ENCODE results near the gene MYOM1.

Gene MYOM1

GRCh38 chr18:3111523-3112240 lies 108.1 kb downstream of the MYOM1 start:
- no peak for DNase-seq

DNA sequence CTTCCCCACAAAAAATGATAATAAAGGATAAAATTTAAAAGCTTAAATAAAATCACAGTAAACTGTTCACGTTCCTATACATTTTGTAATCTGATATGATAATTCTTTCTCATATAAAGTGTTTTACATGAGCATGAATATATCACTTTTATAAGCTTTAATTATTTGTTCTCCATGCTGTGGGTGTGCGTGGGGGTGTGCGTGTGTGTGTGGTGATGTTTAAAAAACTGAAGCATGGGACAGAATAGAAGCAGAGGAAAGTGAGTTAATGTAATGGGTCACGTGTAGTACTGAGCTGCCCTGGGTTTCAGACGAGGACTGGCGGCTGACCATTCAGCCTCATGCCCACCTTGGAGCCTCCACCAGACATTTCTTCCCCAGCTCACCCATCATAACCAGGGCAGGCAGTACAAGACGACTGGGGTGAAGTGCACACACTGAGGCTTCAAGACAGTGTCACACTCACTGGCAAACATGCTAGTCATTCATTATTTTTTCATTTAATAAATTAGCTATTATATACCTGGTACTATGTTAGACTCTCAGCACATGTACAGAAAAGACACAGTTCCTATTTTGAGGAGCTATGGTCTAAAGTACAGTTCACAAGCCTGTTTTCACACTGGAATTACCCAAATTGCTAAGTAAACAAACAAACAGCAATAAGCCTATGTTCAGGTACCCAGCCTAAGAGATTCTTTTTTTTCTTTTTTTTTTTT lies 109.6 kb downstream of the MYOM1 start:
- no peak for DNase-seq

DNA sequence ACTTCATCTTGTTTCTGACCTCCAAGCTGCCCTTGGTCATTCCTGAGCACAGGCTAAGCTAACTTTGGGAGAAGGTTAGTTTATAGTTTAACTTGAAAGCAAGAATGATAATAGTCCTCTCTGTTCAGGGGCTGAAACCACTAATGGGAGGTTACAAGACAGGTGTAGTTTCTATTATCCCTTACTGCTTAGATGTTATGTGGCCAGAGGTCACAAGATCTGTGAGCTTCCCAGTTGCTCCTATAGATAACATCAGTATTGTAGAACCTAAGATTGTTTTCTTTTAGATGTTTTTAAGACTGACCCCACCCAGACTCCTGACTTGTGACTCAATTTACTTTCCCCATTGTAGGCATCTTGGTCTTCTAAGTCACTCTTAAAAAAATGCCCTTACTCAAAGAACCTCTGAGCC lies 112.0 kb downstream of the MYOM1 start:
- DNase-seq, result no peak

DNA sequence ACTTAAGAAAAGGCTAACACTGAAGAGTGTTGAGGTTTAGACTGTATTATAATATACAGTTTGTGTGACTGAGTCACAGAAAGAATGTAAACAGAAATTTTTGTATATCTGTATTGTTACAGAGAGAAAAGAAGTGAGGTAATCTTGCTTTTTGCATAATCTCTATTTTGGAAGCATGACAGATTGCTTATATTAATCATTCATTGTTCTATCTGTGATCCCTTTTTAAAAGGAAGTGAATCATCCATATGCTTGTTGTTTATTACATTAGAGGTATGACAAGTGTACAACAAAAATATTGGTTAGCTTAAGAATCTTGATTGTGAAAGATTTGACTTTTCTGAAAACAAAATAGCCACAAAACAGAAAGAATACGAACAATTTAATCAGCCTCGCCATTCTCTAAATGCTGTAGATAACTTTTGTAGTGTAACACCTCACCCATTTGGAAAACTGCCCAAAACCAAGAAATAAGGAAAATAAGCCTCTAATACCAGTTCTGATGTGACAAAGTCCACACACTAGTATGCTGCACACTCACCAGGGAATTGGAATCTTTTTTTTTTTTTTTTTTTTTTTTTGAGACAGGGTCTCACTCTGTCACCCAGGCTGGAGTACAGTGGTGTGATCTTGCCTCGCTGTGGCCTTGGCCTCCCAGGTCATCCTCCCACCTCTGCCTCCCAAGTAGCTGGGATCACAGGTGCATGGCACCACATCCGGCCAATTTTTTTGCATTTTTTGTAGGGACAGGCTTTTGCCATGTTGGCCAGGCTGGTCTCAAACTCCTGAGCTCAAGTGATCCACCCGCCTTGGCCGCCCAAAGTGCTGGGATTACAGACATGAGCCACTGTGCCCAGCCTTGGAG lies 115.3 kb downstream of the MYOM1 start:
- no peak for DNase-seq

DNA sequence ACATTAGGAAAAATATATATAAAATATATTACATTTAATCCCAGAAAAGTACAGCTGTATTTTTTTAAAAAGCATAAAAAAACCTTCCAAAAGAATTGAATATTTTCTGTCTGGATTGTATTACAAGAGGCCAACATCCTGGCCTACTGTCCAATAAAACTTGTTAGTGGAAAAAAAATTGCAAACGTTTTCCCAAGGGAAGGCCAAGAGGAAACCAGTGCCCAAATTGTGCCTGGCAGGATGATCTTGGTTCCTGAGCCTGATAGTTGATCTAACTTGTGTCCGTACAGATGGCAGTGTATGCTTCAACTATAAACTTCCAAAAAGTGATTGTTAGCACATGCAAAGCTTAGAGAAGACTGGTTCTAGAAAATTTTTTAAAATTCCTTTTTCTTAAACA lies 116.2 kb downstream of the MYOM1 start:
- no peak for DNase-seq

- DNase-seq, result no peak
Observed at GRCh38 chr18:3102983-3103382, 116.8 kb downstream of the MYOM1 start.

- DNase-seq, result no peak
Observed at GRCh38 chr18:3100498-3101132, 119.2 kb downstream of the MYOM1 start.

DNA sequence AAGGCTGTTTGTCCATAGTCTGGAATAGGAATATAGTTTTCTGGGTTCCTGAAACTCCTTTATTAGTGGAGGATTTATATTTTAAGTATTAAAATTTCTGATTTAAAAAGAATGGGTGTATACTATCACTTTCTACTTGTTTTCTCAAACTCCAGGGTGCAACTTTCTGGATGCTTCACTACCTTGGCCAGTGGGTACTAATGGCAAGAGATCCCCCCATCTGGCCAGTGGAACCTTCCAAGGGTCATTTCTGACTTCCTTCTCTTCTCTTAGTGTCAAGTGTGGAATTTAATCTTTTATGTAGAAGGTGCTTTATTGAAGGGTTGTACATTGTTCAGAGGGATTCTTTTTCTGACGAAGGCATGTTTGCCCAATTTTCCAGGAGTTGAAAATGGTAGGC lies 120.4 kb downstream of the MYOM1 start:
- DNase-seq, result no peak

GRCh38 chr18:3097082-3097481 lies 122.7 kb downstream of the MYOM1 start:
- no peak for DNase-seq

DNA sequence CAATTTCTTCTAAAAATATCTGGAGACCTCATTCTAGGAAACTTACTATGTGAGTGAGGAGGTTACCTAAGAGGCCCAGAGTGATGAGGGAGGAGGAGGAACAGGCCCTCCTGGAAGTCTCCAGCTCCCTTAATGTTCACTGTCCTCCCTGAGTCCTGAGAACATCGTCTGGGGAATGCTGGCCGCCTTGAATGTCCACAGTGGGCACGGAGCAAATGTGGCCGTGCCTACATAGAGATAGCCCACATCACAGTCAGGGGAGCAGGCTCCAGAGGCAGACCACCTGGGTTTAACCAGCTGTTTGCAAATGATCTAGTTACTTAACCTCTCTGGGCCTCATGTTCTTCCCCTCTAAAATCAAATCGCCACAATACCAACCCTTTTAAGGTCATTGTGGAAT lies 123.8 kb downstream of the MYOM1 start:
- no peak for DNase-seq

DNA sequence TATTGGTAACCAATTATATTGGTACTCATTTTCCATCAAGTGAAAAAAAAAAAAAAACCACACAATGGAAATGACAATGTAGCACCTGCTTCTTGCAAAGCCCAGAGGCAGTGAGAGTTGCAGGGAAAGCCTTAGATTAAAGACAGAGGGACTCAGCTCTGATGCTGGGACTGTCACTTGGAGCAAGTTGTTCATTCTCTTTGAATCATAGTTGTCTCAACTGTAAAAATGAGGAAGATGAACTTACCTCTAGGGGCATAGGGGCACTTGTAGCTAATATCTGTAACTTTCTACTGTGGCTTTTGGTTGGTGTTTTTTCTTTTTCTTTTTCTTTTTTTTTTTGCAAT lies 125.5 kb downstream of the MYOM1 start:
- peak; percentile 2 for DNase-seq

DNA sequence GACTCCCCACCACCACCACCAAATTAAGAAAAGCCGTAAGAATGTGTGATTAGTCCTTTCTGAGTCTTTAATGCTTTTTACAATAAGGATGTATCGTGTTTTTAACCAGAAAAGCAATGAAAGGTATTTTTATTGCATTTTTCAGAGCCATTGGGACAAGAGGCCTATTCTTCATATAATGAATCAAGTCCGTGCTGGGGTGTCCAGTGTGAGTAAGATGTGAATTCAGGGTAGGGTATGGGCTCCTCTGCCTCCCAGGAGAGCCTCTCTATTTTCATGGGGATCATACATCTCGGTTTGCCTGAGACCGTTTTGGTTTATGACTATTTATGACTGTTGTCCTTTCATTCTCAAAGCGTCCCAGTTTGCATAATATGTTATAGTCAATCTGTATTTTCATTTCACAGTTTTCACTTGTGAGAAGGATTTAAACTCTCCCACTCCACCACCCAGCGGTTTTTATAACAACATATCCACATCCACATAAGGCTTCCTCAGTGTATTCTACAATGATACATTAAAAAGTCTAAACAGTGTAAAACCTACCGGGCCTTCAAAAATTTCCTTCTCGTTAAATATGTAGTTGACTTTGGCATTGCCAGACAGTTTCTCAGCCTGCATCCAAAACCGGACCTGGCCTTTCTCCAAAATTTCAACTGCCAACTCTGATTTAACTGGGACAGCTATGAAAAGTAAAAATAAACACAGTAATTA lies 126.0 kb downstream of the MYOM1 start:
- no peak for DNase-seq

- DNase-seq, result no peak
Observed at GRCh38 chr18:3092727-3093126, 127.0 kb downstream of the MYOM1 start.

DNA sequence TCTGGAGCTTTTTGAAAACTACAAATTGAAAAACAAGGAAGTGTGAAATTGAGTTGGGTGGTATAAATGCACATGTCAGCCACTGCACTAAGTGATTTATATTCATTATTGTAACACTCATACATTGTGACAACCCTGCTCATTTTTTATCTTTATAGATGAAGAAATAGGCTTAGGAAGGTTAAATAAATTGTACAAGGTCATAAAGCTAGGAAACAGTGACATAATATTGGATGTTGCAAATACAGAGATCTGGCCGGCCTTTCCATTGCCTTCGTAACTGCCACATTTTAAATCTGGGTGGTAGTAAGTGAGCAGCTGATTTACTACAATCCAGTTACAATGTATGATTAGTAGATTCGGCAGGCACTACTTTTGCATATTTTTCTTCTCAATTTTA lies 130.2 kb downstream of the MYOM1 start:
- DNase-seq, result no peak

GRCh38 chr18:3088449-3088848 lies 131.3 kb downstream of the MYOM1 start:
- DNase-seq, result no peak

DNA sequence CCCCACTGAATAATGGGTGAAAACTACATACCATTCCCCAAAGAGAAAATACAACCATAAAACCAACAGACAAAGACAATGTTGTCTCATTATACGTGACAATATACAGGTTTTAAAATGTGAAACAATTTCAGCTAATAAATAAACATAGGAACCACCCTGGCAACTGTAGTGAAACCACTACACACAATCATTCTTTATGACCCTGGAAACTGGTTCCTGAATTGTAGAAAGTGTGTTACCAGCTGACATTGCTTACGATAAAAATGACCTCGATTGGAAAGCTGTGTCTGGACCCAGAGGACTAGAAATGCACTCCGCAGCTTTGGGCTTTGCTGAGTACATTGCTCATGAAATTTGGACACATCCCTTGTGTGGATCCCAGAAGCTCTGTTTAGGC lies 132.9 kb downstream of the MYOM1 start:
- DNase-seq, result no peak

- DNase-seq, result no peak
Observed at GRCh38 chr18:3085612-3086011, 134.2 kb downstream of the MYOM1 start.

GRCh38 chr18:3084206-3084605 lies 135.6 kb downstream of the MYOM1 start:
- DNase-seq, result no peak

DNA sequence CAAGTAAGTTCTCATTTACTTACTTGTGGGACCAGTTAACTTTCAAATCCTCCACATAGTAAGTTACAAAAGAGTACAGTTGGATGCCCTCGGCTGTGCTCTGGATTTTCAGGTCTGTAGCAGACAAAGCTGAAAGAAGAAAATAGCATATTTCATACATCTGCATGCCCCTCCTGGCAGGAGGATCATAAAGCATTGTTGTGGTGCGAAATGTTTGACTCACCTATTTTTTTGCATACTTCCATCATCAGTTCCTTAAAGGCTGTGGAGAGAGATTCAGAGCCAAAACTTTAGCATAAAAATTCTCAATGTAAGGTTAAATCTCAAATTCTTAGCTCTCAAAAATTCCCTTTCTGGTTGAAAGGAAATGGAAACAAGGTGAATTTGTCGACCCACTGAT lies 136.0 kb downstream of the MYOM1 start:
- no peak for DNase-seq

DNA sequence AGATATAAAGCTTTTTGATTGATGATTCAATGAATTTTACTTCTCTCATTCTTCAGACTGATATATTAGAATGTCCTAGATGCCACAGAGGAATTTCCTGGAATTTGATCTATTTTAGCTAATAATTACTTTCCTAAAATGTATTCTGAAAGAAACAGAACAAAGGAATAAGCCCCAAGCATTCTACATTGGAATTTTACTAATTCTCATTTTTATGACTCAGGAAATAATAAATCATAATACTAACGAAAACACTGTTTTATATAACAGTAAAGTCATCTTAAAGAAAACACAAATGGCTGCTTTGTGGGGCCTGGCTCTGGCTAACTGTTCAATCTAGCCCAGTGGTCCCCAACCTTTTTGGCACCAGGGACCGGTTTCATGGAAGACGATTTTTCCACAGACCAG lies 138.2 kb downstream of the MYOM1 start:
- no peak for DNase-seq

DNA sequence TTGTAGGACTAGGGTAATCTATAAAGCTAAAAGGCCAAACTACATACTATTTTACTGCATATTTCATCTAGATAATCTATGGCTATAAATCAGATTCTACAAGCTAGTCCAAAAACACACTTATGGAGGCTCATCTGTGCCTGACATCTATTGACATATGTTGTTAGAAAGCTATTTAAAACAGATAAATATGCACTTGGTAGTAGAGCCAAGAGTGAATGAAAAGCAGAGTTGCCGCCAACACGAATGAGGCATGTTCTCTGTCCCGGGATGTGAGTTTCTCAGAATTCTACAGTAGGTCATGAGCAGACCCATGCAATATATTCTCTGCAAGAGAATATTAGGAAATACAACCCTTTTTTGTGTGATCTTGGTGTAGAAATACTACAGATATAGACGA lies 140.1 kb downstream of the MYOM1 start:
- no peak for DNase-seq

- no peak for DNase-seq
Observed at GRCh38 chr18:3075491-3075890, 144.3 kb downstream of the MYOM1 start.

DNA sequence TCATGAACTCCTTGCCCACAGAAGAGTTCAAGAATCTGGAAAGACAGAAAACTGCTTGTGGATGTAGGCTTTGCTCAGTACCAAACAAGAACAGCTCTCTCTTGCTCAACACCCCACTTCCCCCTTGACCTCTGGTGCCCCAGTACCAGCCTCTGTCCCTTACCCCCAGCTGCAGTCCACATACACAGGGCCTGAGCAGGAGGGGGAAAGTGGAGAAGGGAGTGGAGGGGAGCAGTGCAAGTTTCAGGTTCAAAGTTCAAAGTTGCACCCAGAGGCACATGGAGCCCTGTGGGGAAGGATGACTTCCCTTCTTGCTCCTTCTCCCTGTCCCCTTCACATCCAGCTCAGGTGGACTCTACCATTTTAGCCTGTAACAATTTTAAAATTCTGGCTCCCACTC lies 145.7 kb downstream of the MYOM1 start:
- DNase-seq, result no peak
